Measurements from ENCODE around the gene ZFYVE16. TPM values are rescaled to one million over a fixed set of nuclear protein-coding genes. Genes with fewer than 3 reads are reported as not detected.

ZFYVE16 gene
- total and polyA plus RNA-seq, 4 donors, result 63.3 to 113 (median 72.5) TPM

DNA sequence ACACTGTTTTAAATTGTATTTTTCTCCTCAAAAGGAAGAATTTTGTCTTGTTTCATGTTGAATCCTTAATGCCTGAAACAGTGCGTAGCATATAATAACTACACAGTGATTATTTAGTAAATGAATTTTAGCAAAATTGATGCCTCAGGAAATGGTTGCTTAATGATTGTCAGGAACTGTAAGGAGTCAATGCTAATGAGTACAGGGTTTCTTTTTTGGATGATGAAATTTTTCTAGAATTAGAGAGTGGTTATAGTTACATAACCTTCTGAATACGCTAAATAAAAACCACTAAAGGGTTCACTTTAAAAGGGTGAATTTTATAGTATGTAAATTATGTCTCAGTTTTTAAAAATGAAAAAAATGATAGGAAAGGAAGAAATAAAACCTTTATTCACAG is 94.9 kb downstream of the ZFYVE16 start:
- Histone ChIP-seq H3K36me3 (ENCODE audit: control insufficient read depth, insufficient read depth, low read length) (no peaks in the 10 kb centered on the region), H3K27me3 (ENCODE audit: control insufficient read depth, insufficient read depth, low read length) (no peaks in the 10 kb centered on the region), H3K27ac (ENCODE audit: low read depth, low read length) (no peak overlapping the region), H3K4me1 (ENCODE audit: control insufficient read depth, insufficient read depth, low read length) (no peaks in the 10 kb centered on the region), H3K9me3 (ENCODE audit: control insufficient read depth, insufficient read depth, low read length) (no peaks in the 10 kb centered on the region), H3K4me3 (ENCODE audit: low read depth, low read length) (no peak overlapping the region)
- no CpG with 5 or more reads among the region's 2 CpGs for WGBS (ENCODE audit: insufficient coverage)
- DNase-seq (ENCODE audit: low read depth in 4 of 6, low spot score in 6 of 6), result no peak

DNA sequence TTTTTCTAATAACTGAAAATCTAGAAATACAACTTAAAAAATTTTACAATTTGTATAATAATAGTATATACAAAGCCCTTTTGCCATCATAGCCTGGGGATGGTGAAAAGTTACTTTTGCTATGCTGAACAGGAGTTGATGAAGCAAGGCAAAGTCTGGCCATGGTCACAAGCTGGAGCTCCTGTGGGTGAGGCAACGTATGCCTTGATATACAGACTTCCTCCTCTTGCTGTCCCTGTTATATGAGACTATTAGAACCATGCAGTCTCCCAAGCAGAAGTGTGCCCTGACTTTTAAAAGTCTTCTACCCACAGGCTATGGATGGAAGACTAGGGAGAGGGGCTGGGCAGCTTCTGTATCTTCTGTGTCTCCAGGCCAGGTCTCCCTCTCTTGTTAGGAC is 95.8 kb downstream of the ZFYVE16 start:
- Histone ChIP-seq H3K36me3 (ENCODE audit: control insufficient read depth, insufficient read depth, low read length) (no peaks in the 10 kb centered on the region), H3K27me3 (ENCODE audit: control insufficient read depth, insufficient read depth, low read length) (no peaks in the 10 kb centered on the region), H3K27ac (ENCODE audit: low read depth, low read length) (no peak overlapping the region), H3K4me1 (ENCODE audit: control insufficient read depth, insufficient read depth, low read length) (no peaks in the 10 kb centered on the region), H3K9me3 (ENCODE audit: control insufficient read depth, insufficient read depth, low read length) (no peaks in the 10 kb centered on the region), H3K4me3 (ENCODE audit: low read depth, low read length) (no peak overlapping the region)
- no CpG with 5 or more reads among the region's 1 CpG for WGBS (ENCODE audit: insufficient coverage)
- no peak for DNase-seq (ENCODE audit: low read depth in 4 of 6, low spot score in 6 of 6)

DNA sequence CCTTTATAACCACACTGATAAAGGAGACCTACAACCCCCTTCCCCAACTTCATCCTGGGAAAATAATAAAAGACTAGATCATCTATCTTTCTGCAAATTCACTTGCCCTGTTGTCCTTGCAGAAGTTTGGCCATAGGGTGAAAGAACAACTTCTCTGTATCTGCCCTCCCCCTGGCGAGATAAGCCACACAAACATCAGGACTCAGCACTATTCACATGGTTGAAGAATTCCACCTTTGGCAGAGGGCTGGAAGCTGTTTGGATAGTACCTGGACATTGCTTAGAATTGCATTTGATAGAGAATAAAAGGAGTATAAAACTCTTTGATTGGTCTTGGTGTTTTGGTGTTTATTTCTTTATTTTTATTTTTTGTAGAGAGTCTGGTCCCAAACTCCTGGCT is 97.0 kb downstream of the ZFYVE16 start:
- no peaks in the 10 kb centered on the region for H3K9me3 ChIP-seq (ENCODE audit: control insufficient read depth, insufficient read depth, low read length)
- no peaks in the 10 kb centered on the region for H3K36me3 ChIP-seq (ENCODE audit: control insufficient read depth, insufficient read depth, low read length)
- H3K4me3 ChIP-seq (ENCODE audit: low read depth, low read length), result no peak overlapping the region
- H3K27ac ChIP-seq (ENCODE audit: low read depth, low read length), result no peak overlapping the region
- H3K4me1 ChIP-seq (ENCODE audit: control insufficient read depth, insufficient read depth, low read length), result no peaks in the 10 kb centered on the region
- WGBS (ENCODE audit: insufficient coverage), result no CpG with 5 or more reads among the region's 1 CpG
- no peaks in the 10 kb centered on the region for H3K27me3 ChIP-seq (ENCODE audit: control insufficient read depth, insufficient read depth, low read length)
- no peak for DNase-seq (ENCODE audit: low read depth in 4 of 6, low spot score in 6 of 6)

DNA sequence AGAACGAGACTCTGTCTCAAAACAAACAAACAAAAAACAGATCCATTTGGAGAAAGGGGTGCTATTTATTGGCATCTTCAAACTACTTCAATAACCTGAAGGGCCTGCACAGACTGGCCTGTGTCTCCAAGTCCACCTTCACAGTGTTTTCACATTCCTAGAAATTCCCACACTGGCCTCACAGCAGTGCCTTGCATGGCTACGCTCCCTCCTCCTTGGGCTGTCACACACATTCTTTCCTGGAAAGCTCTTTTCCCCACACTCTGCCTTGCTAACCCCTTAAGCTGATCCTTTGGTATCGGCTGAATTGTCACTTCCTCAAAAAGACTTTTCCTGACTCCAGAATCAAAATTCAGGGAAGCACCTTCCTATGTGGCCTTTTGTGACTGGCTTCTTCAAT is 99.8 kb downstream of the ZFYVE16 start:
- no peak for DNase-seq (ENCODE audit: low read depth in 4 of 6, low spot score in 6 of 6)
- 79% methylated on average over 2 of the region's 3 CpGs for WGBS (ENCODE audit: insufficient coverage)
- Histone ChIP-seq H3K27me3 (ENCODE audit: control insufficient read depth, insufficient read depth, low read length) (no peaks in the 10 kb centered on the region), H3K4me3 (ENCODE audit: low read depth, low read length) (no peak overlapping the region), H3K27ac (ENCODE audit: low read depth, low read length) (no peak overlapping the region), H3K36me3 (ENCODE audit: control insufficient read depth, insufficient read depth, low read length) (no peaks in the 10 kb centered on the region), H3K9me3 (ENCODE audit: control insufficient read depth, insufficient read depth, low read length) (no peaks in the 10 kb centered on the region), H3K4me1 (ENCODE audit: control insufficient read depth, insufficient read depth, low read length) (no peaks in the 10 kb centered on the region)

DNA sequence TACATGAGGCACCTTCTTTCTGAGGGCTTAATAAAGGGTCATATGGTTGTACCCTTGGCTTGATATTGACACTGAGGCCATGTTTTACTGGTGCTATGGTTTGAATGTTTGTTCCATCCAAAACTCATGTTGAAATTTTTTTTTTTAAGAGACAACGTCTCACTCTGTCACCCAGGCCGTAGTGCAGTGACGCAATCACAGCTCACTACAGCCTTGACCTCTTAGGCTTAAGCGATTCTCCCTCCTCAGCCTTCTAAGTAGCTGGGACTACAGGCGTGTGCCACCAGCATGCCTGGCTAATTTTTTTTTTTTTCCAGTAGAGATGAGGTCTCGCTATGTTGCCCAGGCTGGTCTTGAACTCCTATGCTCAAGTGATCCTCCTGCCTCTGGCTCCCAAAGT is 101.0 kb downstream of the ZFYVE16 start:
- H3K27me3 ChIP-seq (ENCODE audit: control insufficient read depth, insufficient read depth, low read length), result no peaks in the 10 kb centered on the region
- H3K9me3 ChIP-seq (ENCODE audit: control insufficient read depth, insufficient read depth, low read length), result no peaks in the 10 kb centered on the region
- H3K4me3 ChIP-seq (ENCODE audit: low read depth, low read length), result no peak overlapping the region
- no peaks in the 10 kb centered on the region for H3K4me1 ChIP-seq (ENCODE audit: control insufficient read depth, insufficient read depth, low read length)
- 96% methylated on average over 5 of the region's 6 CpGs for WGBS (ENCODE audit: insufficient coverage)
- no peaks in the 10 kb centered on the region for H3K36me3 ChIP-seq (ENCODE audit: control insufficient read depth, insufficient read depth, low read length)
- no peak overlapping the region for H3K27ac ChIP-seq (ENCODE audit: low read depth, low read length)
- no peak for DNase-seq (ENCODE audit: low read depth in 4 of 6, low spot score in 6 of 6)

DNA sequence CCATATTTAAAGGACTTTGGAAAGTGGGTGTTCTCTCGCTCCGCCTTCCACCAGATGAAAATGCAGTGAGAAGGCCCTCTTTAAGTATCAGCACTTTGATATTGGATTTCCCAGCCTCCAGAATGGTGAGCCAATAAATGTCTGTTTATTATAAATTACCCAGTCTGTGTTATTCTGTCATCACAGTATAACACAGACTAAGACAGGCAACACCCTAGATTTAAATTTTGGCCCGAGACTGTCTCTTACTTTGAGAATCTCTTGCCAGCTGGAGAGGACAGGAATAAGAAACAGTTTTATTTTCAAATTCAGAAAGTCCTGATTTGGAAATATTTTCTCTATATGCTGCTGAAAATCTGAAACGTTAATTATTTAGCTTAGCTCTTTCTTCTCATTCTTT is 101.5 kb downstream of the ZFYVE16 start:
- H3K4me3 ChIP-seq (ENCODE audit: low read depth, low read length), result no peak overlapping the region
- no peak for DNase-seq (ENCODE audit: low read depth in 4 of 6, low spot score in 6 of 6)
- no peaks in the 10 kb centered on the region for H3K27me3 ChIP-seq (ENCODE audit: control insufficient read depth, insufficient read depth, low read length)
- H3K27ac ChIP-seq (ENCODE audit: low read depth, low read length), result no peak overlapping the region
- H3K4me1 ChIP-seq (ENCODE audit: control insufficient read depth, insufficient read depth, low read length), result no peaks in the 10 kb centered on the region
- H3K9me3 ChIP-seq (ENCODE audit: control insufficient read depth, insufficient read depth, low read length), result no peaks in the 10 kb centered on the region
- no peaks in the 10 kb centered on the region for H3K36me3 ChIP-seq (ENCODE audit: control insufficient read depth, insufficient read depth, low read length)
- WGBS (ENCODE audit: insufficient coverage), result no CpG with 5 or more reads among the region's 4 CpGs

DNA sequence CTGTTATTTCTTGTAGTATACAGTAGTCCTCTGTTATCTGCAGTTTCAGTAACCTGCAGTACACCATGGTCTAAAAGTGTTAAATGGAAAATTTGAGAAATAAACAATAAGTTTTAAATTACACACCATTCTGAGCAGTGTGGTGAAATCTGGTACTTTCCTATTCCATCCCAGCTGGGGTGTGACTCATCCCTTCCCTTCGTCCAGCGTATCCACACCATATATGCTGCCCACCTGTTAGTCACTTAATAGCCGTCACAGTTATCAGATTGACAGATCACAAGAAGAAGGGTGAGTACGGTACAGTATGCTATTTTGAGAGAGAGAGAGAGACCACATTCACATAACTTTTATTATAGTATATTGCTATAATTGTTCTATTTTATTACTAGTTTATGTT is 109.0 kb downstream of the ZFYVE16 start:
- no peak for DNase-seq (ENCODE audit: low read depth in 4 of 6, low spot score in 6 of 6)
- WGBS (ENCODE audit: insufficient coverage), result no CpG with 5 or more reads among the region's 4 CpGs
- Histone ChIP-seq H3K4me3 (ENCODE audit: low read depth, low read length) (no peak overlapping the region), H3K27me3 (ENCODE audit: control insufficient read depth, insufficient read depth, low read length) (no peaks in the 10 kb centered on the region), H3K27ac (ENCODE audit: low read depth, low read length) (no peak overlapping the region), H3K36me3 (ENCODE audit: control insufficient read depth, insufficient read depth, low read length) (no peaks in the 10 kb centered on the region), H3K4me1 (ENCODE audit: control insufficient read depth, insufficient read depth, low read length) (no peaks in the 10 kb centered on the region), H3K9me3 (ENCODE audit: control insufficient read depth, insufficient read depth, low read length) (no peaks in the 10 kb centered on the region)

Small RNAs within 50 kb of the gene (small RNA-seq; reads per million reads assigned to genes)
- 0.91 reads per million, percentile 77 among the genes with 10 or more reads in this experiment for gene RNU6-211P (ENCODE audit: low replicate concordance)

Other genes starting within 250 kb of the ZFYVE16 start
- gene SERINC5, start 152.0 kb upstream of the ZFYVE16 start, total RNA-seq, result 10 to 100 TPM; 64.5 to 67.5 TPM
- 10 to 100 TPM; 43.2 to 43.6 TPM for gene SERINC5, start 152.0 kb upstream of the ZFYVE16 start, polyA plus RNA-seq (ENCODE audit: insufficient read length in 2 of 2)
- not detected for gene SPZ1, start 88.1 kb upstream of the ZFYVE16 start, total RNA-seq
- gene SPZ1, start 88.1 kb upstream of the ZFYVE16 start, polyA plus RNA-seq (ENCODE audit: insufficient read length in 2 of 2), result not detected
- 10 to 100 TPM in 1 of 2 donors, 1 to 10 TPM in 1; 9.3 to 15.5 TPM for gene FAM151B, start 80.0 kb downstream of the ZFYVE16 start, total RNA-seq
- 1 to 10 TPM; 3.7 to 4.2 TPM for gene FAM151B, start 80.0 kb downstream of the ZFYVE16 start, polyA plus RNA-seq (ENCODE audit: insufficient read length in 2 of 2)
- gene ANKRD34B, start 162.2 kb downstream of the ZFYVE16 start, total RNA-seq, result 1 to 10 TPM in 1 of 2 donors, under 1 TPM in 1; 0.39 to 2.7 TPM
- gene ANKRD34B, start 162.2 kb downstream of the ZFYVE16 start, polyA plus RNA-seq (ENCODE audit: insufficient read length in 2 of 2), result 1 to 10 TPM; 2.7 to 2.8 TPM
- 10 to 100 TPM; 19.7 to 29.0 TPM for gene MSH3, start 246.6 kb downstream of the ZFYVE16 start, total RNA-seq
- 10 to 100 TPM in 1 of 2 donors, 1 to 10 TPM in 1; 9.4 to 12.0 TPM for gene MSH3, start 246.6 kb downstream of the ZFYVE16 start, polyA plus RNA-seq (ENCODE audit: insufficient read length in 2 of 2)
- 10 to 100 TPM; 41.2 to 42.4 TPM for gene DHFR, start 246.9 kb downstream of the ZFYVE16 start, total RNA-seq
- gene DHFR, start 246.9 kb downstream of the ZFYVE16 start, polyA plus RNA-seq (ENCODE audit: insufficient read length in 2 of 2), result 10 to 100 TPM; 47.9 to 58.9 TPM